ENCODE data around the gene ZNF580.

Gene ZNF580

DNA sequence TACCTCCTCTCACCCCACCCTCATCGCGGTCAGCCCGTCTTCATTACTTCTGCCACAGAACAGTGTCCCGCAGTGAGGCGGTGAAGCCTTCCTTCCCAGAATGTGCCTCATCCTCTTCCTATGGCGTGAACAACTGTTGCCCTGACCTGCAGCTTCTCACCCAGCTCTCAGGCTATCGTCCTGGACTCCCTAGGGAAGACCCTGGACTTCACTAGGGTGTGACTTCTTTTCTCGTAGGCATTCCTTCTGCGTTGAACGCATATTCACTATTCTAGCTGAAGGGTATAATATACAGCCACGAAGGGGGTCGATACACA, 34.4 kb upstream of the ZNF580 start:
- no peak for DNase-seq

DNA sequence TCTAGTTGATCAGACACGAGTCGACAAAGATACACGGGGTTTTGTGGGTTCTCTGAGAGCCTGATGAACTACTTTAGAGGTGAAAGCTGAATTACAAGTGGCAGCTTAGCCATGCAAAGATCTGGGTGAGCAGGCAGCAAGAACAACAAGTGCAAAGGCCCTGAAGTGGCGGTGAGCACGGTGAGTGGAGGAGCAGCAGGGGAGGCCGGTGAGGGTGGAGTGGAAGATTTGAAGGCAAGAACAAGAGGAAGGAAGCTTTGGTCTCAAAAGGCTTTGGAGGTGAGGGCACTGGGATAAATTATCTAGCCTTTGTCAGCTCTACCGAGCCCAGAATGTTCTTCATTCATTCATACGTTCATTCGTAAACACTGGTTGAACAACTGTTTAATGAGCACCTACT, 34.0 kb upstream of the ZNF580 start:
- no peak for DNase-seq

- no peak for DNase-seq
Measured at GRCh38 chr19:55609326-55609725, 31.5 kb upstream of the ZNF580 start.

GRCh38 chr19:55611300-55611982, 29.4 kb upstream of the ZNF580 start:
- DNase-seq = no peak

GRCh38 chr19:55611983-55612645, 28.7 kb upstream of the ZNF580 start:
- DNase-seq = no peak

DNA sequence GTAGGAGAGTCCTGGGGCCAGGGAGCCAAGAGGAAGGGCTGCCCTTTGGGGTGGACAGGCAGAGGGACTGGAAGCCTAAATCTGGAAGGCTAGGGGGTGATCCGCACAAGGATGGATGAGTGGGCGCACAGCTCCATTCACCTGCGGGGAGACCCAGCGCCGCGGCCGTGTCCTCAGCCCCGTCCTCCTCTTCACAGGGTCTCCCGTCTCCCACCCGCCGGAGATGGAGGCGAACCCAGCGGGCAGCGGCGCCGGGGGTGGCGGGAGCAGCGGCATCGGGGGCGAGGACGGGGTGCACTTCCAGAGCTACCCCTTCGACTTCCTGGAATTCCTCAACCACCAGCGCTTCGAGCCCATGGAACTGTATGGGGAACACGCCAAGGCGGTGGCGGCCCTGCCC, 27.4 kb upstream of the ZNF580 start:
- DNase-seq = no peak

- no peak for DNase-seq
Measured at GRCh38 chr19:55613930-55614710, 26.7 kb upstream of the ZNF580 start.

DNA sequence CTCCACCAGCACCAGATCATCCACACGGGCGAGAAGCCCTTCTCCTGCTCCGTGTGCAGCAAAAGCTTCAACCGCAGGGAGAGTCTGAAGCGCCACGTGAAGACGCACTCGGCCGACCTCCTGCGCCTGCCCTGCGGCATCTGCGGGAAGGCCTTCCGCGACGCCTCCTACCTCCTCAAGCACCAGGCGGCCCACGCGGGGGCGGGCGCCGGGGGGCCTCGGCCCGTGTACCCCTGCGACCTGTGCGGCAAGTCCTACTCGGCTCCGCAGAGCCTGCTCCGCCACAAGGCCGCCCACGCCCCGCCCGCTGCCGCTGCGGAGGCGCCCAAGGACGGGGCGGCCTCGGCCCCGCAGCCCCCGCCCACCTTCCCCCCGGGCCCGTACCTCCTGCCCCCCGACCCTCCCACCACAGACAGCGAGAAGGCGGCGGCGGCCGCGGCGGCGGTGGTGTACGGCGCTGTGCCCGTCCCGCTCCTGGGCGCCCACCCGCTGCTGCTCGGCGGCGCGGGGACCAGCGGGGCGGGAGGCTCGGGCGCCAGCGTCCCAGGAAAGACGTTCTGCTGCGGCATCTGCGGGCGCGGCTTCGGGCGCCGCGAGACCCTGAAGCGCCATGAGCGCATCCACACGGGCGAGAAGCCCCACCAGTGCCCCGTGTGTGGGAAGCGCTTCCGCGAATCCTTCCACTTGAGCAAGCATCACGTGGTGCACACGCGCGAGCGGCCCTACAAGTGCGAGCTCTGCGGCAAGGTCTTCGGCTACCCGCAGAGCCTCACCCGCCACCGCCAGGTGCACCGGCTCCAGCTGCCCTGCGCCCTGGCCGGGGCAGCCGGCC, 25.9 kb upstream of the ZNF580 start:
- DNase-seq = no peak

DNA sequence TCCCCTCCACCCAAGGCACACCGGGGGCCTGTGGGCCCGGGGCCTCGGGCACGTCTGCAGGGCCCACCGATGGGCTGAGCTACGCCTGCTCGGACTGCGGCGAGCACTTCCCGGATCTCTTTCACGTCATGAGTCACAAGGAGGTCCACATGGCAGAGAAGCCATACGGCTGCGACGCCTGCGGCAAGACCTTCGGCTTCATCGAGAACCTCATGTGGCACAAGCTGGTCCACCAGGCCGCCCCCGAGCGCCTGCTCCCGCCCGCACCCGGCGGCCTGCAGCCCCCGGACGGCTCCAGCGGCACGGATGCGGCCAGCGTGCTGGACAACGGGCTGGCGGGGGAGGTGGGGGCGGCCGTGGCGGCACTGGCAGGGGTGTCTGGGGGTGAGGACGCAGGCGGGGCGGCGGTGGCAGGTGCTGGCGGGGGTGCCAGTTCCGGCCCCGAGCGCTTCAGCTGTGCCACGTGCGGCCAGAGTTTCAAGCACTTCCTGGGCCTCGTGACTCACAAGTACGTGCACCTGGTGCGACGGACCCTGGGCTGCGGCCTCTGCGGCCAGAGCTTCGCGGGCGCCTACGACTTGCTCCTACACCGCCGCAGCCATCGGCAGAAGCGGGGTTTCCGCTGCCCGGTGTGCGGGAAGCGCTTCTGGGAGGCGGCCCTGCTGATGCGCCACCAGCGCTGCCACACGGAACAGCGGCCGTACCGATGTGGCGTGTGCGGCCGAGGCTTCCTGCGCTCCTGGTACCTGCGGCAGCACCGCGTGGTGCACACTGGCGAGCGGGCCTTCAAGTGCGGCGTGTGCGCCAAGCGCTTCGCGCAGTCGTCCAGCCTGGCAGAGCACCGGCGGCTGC, 25.0 kb upstream of the ZNF580 start:
- DNase-seq = no peak

- DNase-seq = no peak
Measured at GRCh38 chr19:55616395-55616875, 24.4 kb upstream of the ZNF580 start.

DNA sequence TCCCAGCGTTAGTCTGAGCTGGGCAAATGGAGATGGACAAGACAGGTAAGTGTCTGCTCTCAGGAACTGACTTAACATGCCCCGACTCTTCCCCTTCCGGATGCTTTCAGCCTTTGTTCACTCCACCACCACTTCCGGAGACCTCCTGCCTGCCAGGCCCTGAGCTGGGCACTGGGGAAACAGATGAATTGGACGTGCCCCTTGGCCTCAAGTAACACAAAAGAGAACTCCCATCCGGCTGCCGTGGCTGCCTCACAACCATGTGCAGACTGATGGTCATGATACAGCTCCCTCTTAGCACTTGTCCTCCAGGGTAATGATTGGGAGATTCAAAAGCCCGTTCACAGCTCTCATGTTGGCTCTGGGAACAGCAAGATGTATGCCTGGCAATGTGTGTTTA, 23.4 kb upstream of the ZNF580 start:
- DNase-seq = no peak

DNA sequence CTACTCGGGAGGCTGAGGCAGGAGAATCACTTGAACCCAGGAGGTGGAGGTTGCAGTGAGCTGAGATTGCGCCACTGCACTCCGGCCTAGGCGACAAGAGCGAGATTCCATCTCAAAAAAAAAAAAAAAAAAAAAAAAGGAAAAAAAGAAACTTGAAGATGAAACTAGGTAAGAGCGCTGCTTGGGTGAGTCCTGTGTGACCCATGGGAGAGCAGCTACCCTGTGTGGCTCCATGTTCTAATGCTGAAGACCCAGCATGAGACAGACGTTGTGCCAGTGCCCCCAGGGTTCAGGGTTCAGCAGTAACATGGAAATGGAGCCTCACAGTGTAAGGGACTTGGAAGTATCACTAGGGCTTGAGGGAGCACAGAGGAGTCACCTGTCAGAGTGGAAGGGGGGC, 22.4 kb upstream of the ZNF580 start:
- DNase-seq = no peak

- DNase-seq = no peak
Measured at GRCh38 chr19:55619286-55619685, 21.5 kb upstream of the ZNF580 start.

DNA sequence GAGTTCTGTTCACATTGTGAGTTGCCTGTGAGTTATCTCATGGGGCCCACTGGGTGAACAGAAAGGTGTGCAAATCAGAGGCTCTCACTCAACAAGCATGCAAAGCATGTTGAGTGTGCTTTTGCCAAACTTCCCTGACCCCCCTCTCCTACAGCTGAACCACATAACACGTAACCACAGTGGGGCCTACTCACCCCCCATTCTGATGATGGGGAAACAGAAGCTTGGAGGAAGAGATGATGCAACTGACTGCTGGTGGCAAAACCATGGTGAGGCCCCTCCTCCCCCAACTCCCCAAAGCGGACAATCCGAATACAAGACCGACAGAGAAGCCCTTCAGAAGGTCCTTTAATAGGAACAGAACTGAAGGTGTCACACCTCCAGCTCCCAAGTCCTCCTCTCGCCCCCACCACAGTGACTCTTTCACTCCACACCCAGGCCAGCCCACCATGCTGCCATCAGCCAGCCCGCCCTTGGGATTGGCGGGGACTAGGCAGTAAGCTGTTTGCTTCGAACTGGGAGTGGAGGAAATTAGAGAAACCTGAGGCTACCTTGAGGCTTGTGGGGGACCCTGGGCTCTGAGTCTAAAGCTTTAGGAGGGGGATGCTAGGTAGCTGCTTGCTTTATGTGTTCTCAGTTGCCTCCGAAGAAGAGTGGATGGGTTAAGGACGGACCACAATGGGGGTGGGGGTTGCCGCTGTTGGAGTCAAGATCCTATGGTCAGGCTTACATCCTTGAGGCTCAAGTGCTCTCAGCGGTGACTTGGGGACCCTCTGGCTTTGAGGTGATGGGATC, 20.2 kb upstream of the ZNF580 start:
- DNase-seq = no peak

GRCh38 chr19:55621205-55621672, 19.6 kb upstream of the ZNF580 start:
- no peak for DNase-seq

DNA sequence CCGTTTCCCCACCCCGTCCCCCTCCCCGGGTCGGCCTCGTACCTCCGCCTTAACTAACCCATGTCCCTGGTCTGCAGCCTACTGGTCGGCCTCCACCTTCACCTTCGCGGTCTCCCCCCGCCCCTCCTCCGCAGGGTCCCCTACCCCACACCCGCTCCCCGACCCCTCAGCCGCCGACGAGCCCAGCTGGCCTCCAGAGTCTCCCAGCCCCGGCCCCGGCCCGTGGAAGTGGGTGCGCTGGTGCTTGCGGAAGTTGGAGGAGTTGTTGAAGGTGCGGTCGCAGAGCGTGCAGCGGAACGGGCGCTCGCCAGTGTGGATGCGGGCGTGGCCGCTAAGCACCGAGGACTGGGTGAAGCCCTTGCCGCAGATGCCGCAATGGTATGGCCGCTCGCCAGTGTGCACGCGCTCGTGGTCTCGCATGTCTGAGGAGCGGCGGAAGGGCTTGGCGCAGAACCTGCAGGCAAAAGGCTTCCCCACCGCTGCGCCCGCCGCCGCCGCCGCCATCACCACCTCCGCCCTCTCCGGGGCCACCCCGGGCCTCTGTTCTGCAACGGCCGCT, 19.1 kb upstream of the ZNF580 start:
- DNase-seq = no peak

- no peak for DNase-seq
Measured at GRCh38 chr19:55622242-55622969, 18.4 kb upstream of the ZNF580 start.

- DNase-seq = no peak
Measured at GRCh38 chr19:55623130-55623529, 17.7 kb upstream of the ZNF580 start.

- DNase-seq = no peak
Measured at GRCh38 chr19:55623561-55623960, 17.2 kb upstream of the ZNF580 start.

All from SHP77 (cell line).